GM21515 (cell line): Measurements from ENCODE around the gene GABRR2.
"Not testable (repeated sequence)": the region's sequence is repeated elsewhere in the genome, so short reads cannot be mapped to it uniquely, and the experiment has no call there.

Experiments
- ATAC-seq: cut with Tn5 transposase; IDR thresholded peaks from one replicate; pipeline ENCODE4 v1.9.1; 2021; ENCODE audit not compliant: unreplicated experiment

The GABRR2 gene

GRCh38 chr6:89324304-89324703 lies 9.2 kb upstream of the GABRR2 start:
- no peak for ATAC-seq

- no peak for ATAC-seq
Measured at GRCh38 chr6:89323511-89323971, 8.4 kb upstream of the GABRR2 start.

- no peak for ATAC-seq
Measured at GRCh38 chr6:89321131-89321970, 6.3 kb upstream of the GABRR2 start.

- no peak for ATAC-seq
Measured at GRCh38 chr6:89320012-89320559, 5.0 kb upstream of the GABRR2 start.

GRCh38 chr6:89317067-89317466 lies 2.0 kb upstream of the GABRR2 start:
- no peak for ATAC-seq

GRCh38 chr6:89314692-89315091 lies 407 bp downstream of the GABRR2 start:
- no peak for ATAC-seq

GRCh38 chr6:89313006-89313405 lies 2.1 kb downstream of the GABRR2 start:
- no peak for ATAC-seq

GRCh38 chr6:89311853-89312531 lies 3.1 kb downstream of the GABRR2 start:
- no peak for ATAC-seq

- no peak for ATAC-seq
Measured at GRCh38 chr6:89311530-89311852, 3.6 kb downstream of the GABRR2 start.

GRCh38 chr6:89310929-89311328 lies 4.2 kb downstream of the GABRR2 start:
- ATAC-seq, result no peak

- ATAC-seq, result no peak
Measured at GRCh38 chr6:89308525-89309395, 6.3 kb downstream of the GABRR2 start.

- not testable (repeated sequence) for ATAC-seq
Measured at GRCh38 chr6:89304517-89304916, 10.6 kb downstream of the GABRR2 start.

GRCh38 chr6:89302936-89303335 lies 12.2 kb downstream of the GABRR2 start:
- ATAC-seq, result no peak

- no peak for ATAC-seq
Measured at GRCh38 chr6:89302195-89302770, 12.8 kb downstream of the GABRR2 start.

GRCh38 chr6:89301586-89302194 lies 13.4 kb downstream of the GABRR2 start:
- no peak for ATAC-seq

- no peak for ATAC-seq
Measured at GRCh38 chr6:89299466-89299850, 15.6 kb downstream of the GABRR2 start.

GRCh38 chr6:89298680-89299465 lies 16.2 kb downstream of the GABRR2 start:
- no peak for ATAC-seq

- peak; percentile 95 for ATAC-seq
Measured at GRCh38 chr6:89297695-89298351, 17.3 kb downstream of the GABRR2 start.

GRCh38 chr6:89295981-89296380 lies 19.1 kb downstream of the GABRR2 start:
- ATAC-seq, result no peak
